Kidney capillary endothelial cell (primary cell): ENCODE measurements around the gene ENTPD8.

ENCODE experiments used
- DNase-seq: peaks from one replicate; pipeline ENCODE4 v3.0.0-alpha.2; 2018; ENCODE audit warnings: low spot score

ENTPD8 gene

DNA sequence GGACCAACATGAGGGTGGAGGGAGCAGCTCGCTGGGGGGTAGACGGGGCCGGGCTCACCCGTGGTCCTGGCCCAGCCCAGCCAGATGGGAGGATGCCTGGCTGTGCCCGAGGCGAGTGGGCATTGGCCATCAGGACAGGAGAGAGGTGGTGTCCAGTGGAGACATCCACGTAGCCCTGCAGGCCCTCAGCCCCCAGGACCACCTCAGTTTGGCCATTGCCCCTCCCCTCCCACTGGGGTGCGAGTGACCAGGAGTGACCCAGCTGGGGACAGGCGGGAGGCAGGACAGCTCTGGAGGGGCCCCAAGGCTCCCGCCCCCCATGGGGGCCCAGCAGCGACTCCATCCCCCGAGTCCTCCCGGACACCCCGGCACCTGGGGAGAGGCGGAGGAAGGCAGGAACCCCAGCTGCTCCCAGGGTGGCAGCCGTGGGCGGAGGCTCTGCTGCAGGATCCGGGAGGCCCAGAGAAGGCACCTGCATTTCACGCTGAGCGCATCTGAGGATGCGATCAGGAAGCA lies 9.7 kb downstream of the ENTPD8 start:
- no peak for DNase-seq

DNA sequence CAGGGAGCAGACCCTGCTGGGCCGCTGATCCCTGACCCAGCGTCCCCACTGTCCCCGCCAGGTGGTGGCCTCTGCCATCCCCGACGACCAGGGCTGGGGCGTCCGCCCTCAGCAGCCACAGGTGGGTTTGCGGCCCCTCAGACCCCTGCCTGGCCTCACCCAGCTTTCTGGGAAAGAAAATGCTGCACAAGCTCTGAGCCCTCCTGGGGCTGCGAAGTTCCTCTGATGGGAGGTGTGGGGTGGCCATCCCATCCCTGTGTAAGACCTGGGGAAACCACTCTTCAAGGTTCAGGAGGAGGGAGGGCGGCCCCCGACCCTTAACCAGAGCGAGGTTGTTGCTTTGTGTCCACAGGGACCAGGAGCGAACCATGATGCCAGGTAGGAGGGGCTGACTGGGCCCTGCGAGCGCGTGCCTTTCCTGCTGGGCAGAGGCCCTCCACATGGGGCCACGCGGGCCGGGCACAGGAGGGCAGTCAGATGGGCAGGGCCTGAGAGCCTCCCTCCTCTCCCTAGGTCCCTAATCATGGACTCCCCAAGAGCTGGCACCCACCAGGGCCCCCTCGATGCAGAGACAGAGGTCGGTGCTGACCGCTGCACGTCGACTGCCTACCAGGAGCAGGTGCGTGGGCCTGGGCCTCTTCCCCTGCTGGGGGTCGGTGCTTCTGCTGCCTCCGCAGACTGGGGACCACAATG lies 10.3 kb downstream of the ENTPD8 start:
- no peak for DNase-seq

DNA sequence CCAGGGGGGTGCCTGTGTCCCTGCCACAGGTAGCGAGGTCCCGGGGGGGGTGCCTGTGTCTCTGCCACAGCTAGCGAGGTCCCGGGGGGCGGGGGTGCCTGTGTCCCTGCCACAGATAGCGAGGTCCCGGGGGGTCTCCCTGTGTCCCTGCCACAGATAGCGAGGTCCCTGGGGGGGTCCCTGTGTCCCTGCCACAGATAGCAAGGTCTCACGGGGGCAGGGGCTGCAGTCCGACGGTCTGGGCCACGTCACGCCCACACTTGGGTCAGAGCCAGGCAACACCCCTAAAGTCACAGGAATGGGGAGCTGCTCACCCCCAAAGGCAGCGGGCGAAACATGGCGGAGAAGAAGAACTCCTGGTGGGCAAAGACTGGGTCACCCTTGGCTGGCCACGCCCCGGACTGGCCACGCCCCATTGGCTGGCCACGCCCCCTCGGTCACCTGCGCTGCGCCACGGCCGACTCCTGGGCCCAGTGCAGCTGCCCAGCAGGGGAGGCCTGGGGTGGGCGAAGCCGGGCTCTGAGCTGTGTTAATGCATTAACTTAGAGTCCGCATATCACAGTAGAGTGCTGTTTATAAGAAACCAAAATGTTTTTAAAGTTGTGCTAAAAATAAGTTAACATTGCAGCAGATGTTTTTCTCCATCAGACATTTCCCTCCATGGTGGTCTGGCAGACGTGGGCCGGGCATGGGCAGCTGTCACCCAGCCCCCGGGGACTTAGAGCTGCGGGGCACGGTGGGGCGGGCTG lies 11.0 kb downstream of the ENTPD8 start:
- no peak for DNase-seq

DNA sequence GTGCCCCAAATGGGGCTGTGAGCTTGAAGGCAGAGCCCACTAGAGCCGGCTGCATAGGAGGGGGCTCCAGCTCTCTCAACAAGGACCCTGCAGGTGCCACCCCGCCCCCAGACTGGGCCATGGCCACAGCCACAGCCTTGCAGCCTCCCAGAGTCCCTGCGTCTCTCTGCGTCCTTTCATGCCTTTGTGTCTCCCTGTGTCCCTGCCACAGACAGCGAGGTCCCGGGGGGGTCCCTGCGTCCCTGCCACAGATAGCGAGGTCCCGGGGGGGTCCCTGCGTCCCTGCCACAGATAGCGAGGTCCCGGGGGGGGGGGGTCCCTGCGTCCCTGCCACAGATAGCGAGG lies 11.6 kb downstream of the ENTPD8 start:
- no peak for DNase-seq

DNA sequence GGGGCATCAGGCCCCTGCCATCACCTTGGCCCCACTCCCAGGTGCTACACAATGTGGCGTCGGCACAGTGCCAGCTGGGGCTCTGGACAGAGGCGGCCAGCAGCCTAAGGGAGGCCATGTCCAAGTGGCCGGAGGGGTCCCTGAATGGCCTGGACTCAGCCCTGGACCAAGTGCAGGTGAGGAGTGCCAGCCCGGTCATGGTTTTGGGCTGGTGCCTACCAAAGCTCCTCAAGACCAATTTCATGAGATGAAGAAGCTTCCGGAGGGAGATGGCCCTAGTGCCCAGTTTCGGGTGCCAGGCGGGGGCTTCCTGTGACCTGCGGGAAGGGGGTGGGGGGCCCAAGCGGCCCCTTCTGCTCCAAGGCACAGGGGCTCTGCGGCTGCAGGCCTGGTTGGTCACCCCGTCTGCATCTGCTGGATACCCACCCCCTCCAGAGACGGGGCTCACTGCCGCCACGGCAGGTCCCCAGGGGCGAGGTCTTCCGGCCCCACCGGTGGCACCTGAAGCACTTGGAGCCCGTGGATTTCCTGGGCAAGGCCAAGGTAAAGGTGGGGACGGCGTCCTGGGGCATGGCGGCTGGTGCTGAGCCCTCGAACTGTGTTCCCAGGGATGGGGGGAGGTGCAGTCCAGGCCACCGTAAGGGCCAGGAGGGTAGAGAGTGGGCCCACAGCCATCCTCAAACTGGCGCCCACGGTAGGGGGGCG lies 12.2 kb downstream of the ENTPD8 start:
- no peak for DNase-seq

DNA sequence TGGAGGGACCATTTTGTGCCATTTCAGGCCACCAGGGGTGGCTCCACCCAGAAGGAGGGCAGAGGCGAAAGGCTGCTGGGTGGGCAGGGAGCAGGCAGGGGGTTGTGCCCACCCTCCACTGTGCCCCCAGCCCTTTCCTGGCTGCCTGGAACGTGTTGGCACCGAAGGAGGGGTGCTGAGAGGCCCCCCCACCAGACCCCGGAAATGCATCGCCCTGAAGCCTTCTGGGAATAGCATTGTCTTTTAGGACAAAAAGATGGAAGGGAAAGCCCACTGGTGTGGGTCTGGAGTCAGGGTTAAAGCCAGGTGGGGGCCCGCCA lies 12.9 kb downstream of the ENTPD8 start:
- no peak for DNase-seq

DNA sequence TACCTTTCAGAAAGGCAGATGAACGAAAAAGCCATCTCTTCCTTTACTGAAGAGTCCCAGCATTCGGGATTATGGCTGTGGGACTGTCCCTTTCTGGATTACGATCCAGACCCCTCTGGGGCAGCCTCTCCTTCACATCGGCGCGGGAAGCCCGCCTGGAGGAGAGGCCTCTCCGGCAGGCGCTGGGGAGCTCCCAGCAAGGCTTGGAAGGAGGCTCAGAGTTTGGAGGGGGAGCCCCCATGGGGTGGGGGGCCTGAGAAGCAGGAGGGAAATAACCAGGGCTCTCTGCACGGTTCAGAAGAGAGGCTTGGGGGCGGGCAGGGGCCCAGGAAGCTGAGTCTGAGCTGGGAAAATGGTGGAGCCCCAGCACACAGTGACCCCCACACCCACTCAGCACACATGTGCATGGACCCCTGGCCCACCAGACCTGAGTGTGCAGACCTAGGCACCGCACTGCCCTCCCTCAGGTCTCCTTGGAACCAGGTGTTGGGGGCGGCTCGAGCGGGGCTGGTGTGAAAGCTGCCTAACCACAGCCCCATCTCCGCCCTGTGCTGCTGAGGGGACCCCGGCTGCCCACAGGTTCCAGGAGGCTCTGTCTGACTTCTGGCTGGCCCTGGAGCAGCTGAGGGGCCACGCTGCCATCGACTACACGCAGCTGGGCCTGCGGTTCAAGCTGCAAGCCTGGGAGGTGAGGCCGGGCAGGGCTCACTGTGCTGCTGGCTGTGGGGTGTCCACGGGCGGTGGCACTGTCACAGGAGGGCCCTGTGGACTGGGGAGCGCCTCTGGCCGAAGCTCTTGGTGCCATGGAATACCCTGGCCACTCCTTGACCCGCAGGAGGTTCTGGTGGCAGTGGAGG lies 13.5 kb downstream of the ENTPD8 start:
- DNase-seq = no peak

DNA sequence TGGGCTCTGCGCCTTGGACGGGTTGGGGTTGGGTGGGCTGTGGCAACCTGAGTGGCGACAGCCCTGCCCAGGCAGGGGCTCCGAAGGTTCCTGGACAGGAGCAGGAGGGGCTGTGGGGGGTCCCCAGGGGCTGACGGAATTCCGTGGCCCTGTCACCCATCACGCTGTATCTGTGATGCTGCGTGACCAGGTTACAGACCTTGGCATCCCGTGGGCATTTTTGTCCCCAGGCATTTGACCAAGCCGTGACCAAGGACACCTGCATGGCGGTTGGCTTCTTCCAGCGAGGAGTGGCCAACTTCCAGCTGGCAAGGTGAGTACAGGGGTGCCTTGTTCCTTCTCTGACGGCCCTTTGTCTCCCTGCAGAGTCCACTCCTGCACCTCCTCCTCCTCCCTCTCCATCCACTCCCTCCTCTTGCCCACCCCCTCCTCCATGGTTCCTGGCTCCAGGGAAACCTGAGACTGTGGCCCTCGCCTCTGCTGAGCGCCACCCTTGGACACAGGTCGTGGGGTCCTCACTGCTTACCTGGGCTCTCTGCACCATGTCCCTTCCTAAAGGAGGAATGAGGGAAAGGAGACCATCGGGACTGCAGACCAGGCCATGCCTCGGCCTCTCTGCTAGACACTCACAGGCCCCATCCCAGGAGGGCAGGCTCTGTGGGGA lies 15.0 kb downstream of the ENTPD8 start:
- DNase-seq = no peak

DNA sequence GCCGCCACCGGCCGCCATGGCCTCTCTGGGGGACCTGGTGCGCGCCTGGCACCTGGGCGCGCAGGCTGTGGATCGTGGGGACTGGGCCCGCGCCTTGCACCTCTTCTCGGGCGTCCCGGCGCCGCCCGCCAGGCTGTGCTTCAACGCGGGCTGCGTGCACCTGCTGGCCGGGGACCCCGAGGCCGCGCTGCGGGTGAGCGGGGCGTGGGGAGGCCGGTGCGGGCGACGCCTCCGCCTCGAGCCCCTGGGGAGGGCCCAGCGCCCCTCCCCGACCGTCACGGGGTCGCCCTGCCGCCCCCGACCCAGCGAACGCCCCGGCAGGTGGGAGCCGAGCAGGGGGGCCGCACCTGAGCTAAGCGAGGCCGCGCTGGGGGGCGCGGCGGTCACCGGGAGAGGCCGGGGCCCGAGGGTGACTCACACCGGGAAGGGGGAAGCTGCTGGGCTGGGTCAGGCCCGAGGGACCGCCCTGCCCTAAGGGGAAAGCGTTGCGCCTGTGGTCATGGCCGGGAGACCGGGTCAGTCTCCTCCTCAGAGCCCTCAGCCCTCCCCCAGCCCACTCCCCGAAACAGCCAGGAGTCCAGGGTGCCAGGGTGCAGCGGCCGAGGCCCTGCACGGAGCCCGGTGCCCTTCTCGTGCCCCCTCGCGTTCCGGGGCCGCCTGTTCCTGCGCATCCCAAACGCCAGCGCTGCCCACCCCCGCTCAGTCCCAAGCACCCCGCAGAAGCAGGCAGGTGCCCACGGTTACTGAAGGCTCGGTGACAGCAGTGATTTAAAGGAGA lies 17.5 kb downstream of the ENTPD8 start:
- no peak for DNase-seq

DNA sequence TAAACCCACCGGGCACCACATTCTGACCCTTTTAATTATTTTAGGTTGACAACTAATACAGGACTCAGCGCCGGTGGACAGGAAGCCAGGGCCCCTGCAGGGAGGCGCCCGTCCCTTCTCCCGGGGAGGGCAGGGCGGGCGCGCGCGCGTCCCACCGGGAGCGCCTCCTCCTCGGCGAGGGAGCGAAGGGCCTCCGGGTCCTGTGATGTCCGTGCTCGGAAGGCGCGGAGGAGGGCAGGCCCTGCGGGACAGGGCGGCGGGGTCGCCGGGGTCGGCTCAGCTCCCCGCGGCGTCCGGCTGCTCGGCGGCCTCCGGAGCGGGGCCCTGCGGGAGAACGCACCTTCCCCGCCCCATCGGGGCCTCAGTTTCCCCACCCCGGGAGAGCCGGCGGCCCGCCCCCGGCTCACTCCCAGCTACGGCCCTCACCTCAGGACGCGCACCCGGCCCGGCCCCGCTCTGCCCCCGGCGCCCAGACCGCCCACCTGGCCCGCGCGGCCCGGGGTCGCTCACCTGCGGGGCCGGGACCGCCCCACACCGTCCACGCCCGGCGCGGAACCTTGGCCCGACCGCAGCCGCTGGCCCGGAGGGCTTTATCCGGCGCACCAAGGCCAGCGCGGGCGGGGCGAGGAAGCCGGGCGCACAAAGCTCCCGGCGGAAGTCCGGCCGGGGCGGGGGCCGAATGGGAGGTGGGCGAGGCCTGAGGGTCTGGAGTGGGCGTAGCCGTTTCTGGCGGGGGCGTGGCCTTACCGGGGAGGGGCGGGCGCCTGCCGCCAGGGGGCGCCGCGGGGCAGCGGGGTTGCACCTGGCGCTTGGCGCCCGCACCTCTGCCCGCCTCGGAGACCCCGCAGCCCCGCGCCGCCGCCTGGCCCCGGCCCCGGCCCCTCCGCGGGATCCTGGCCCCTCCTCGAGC lies 18.3 kb downstream of the ENTPD8 start, which contains the start of the genes EXD3 and NOXA1:
EXD3 (minus strand) TSS at position 559 of the 910 bp plus-strand sequence. CDS start 27,805 bp downstream, outside the sequence.
NOXA1 (plus strand) TSS at position 790 of the 910 bp plus-strand sequence. CDS start 137 bp downstream, outside the sequence.
- peak; percentile 84 for DNase-seq

DNA sequence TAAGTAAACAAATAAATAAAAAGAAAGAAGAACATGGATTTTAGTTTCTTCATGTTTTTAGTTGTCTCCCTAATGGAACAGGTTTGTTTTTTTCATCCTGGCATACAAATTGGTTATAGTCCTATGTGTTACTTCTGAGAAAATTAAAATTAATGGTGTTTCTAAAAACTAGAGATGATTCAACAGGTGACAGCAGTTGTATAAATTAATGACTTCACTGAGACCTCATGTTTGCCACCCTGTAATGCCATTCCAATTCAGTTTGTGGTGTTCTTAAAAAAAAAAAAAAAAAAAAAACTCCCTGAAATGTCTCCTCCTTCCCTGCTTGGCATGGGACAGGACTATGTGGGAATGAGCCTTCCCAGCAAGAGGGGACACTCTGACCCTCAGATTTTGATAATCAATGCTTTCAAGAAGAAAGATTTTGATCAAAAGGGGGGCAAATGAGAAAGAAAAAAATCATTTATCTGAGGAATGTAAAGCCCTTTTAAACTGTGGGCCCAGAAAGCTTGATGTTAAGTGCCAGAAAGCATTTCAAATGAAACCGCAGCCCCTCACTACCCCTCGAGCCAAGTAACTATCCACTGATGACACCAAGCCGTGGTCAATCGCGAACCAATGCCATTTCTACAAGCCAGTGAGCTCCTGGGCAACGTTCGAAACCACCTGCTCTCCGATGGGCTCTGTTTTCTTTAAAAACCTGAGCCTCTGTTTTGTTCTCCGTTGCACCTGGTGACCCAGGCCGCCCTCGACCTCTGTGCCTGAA lies 19.1 kb downstream of the ENTPD8 start:
- DNase-seq = no peak

DNA sequence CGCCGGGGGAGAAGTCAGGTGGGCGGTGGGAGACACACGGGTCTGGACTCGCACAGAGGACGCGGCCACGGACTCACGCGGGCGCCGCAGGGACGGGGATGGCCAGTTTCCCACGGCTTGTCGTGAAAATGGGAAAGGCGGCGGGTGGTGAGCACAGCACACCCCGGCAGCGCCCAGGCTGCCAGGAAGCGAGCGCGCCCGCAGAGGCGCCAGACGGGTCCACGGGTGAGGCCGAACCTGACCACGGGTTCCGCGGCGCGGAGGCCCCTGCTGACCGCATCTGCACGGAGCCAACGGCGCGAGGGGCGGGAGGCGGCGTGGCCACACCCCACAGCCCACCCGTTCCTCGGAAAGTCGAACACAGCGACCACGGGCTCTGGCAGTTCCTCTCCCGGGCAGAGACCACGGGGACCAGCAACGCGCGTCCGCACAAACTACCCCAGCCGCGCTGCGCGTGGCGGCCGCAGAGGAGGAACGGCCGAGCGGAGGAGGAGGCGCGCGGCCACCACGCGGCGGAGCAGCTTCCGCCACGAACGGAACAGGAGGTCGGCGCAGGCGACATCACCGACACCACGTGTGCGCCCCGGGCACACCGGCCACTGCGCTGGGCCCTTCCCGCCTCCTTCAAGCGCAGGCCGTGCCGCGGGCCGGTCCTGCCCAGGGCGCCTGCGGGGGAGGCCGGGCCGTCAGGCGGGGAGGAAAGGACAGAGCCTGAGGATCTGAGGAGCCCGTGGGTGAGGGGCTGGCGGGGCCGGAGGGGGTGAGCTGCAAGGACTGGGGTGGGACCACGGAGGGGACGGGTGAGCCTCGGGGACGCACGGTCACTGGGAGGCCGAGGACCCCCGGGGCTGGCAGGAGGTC lies 23.8 kb downstream of the ENTPD8 start:
- DNase-seq = no peak

DNA sequence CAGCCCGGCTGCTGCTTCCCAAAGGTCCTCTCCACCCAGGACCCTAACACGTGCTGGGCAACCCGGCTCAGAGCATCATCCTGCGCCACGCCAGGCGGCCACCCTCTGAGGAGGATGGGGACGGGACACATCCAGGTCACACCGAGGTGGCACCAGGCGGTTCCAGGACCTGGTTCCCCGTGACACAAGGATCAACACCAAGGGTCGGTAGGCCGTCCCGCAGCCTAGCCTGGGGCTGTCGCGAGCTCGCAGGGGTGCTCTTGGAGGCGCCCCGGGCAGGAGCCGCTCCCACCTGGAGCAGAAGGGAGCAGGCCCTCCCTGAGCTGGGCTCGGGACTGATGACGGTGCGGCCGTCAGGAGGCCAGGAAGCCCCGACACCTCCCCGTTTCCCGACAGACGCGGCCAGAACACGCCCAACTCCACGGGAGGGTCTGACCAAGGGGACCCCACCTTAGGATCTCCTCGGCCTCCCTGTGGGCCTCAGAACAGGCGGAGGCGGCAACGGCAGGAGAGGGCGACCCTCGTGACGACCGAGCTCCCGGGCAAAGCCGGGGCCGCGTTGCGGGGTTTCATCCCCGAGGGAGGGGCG lies 24.5 kb downstream of the ENTPD8 start:
- DNase-seq = no peak

DNA sequence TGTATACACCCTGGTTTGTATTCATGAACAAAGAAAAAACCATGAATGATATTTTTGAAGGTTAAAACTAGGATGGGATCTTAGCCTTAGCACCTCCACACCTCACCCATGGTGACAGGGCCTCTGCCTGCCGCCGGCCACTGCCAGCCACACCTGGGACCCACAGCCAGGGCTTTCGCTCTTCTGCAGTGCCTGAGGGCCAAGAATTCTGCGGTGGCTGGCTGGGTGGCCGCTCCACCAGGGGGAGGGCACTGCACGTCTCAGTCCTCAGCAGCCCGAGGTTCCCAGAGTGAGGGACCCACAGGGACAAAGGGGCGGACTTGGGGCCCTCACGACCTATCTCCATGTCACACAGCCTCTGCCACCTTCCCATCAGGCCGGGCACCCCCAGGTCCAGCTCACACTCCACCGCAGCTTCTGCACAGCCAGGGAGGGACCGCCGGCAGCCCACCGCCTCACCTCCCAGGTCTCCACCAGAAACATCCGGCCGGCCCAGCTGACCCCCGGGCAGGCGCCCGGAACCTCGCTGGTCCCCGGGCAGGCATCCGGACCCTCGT lies 25.1 kb downstream of the ENTPD8 start:
- DNase-seq = no peak

DNA sequence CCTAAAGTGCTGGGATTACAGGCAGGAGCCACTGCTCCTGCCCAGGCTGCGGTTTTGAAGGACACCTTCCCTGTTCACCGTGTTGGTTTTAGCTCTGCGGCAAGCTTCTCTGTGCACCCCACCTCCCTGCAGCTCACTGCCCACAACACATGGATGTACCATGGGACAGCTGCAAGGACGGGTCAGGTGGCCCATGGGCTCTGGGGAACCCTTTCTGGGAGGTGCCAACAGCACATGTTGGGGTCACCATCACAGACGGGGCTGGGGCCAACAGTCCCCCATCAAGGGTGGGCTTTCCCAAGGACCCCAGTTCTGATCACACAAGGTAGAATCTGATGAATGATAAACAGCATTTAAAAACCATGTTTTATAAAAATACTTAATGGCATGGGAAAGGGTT lies 25.7 kb downstream of the ENTPD8 start:
- no peak for DNase-seq

DNA sequence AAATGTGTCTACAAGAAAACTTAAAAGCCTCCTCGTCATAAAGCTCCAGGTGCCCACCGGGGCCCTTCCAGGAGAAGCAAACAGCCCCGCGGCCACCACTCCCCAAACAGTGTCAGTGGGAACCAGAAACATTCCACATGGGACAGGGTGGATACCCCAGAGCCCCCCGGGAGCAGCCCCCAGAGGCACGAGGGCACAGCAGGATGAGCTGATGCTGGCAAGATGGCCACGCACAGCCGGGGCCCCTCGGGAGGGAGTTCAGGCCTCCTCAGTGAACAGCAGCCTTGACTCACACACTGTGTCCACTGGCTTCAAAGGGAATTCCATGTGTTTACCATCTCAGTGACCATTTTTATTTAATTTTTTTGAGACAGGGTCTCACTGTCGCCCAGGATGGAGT lies 28.7 kb downstream of the ENTPD8 start:
- no peak for DNase-seq
